ENCODE measurements around the gene RHOT2.

The RHOT2 gene

DNA sequence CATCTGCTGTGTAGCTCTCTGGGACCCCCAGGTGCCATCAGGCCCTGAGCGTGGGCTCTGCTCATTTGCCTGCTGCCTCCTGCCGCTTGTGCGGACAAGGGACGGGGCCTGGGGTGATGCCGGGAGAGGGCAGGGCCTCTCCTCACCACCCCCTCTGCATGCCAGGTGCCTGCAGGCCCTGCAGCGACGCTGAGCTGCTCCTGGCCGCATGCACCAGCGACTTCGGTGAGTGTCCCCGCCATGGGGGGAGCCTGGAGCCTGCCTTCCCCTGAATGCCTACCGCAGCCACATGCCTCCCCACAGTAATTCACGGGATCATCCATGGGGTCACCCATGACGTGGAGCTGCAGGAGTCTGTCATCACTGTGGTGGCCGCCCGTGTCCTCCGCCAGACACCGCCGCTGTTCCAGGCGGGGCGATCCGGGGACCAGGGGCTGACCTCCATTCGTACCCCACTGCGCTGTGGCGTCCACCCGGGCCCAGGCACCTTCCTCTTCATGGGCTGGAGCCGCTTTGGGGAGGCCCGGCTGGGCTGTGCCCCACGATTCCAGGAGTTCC is 48.9 kb downstream of the RHOT2 start:
- no peak for DNase-seq

DNA sequence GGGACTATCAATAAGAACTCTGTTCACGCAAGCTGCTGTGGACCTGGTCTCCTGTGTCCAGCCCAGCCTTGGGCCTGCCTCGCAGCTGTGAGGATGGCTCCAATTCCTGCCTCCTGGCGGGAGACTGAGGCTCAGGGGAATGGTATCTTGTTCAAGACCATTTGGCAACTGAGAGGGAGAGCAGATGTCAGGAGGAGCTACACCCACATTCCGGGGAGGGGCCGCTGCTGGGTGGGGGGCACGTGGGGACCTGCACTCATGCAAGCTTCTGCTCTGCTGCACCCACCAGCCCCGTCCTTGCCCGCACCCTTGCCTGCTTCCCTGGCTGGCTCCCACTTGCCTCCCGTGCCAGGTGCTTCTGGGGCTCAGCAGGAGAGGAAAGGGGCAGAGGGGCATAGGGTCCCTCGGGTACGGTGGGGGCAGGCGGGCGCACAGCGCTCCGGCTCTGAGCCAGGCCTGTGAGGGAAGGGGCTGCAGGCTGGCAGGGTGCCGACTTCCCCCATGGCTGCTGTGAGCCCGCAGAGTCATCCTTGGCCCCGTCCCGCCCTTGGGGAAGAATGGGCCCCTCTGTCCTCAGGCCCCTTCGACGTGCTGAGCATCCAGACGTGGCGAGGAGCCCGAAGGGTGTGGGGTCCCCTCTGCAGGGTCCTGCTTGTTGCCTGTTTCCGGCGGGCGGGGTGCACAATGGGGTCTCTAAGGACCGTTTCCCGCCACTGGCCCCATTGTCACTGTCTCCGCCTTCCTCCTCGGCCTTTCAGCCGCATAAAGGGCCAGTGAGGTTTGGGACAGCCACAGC is 49.7 kb downstream of the RHOT2 start:
- DNase-seq, result no peak

DNA sequence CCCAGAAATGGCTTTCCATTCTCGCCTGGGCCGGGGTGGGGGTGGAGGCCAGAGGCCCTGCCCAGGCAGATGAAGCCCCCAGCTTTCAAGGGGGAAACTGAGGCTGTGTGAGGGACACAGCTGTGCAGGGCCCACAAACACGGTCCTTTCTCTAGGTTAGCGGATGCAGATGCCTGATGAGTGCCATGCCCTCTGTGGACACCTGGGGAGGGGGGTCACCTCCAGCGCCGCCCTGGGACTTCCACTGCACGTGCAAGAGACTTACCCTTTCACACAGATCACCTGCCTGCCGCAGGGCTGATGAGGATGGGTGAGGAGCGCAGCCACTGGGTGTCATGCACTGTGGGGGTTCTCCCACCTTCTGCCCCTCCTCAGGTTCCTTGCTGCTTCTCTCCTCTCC is 50.5 kb downstream of the RHOT2 start:
- DNase-seq, result no peak

DNA sequence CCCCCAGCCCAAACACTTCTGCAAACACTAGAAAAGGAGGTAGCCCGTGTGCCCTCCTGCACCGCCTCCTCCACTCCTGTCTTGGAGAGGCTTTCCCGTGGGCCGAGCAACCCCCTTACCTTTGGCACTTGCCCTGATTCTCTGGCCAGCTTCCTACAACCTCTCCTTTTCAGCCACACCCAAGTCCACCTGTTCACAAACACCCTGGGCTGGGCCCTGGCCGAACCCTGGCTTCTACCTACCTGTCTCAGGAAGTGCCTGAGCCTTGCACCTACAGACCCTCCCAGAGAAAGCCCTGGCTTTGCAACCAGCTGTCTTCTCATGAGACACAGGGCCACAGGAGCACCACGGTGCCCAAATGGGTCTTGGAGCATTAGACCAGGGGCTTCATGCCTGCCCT is 51.0 kb downstream of the RHOT2 start:
- no peak for DNase-seq

DNA sequence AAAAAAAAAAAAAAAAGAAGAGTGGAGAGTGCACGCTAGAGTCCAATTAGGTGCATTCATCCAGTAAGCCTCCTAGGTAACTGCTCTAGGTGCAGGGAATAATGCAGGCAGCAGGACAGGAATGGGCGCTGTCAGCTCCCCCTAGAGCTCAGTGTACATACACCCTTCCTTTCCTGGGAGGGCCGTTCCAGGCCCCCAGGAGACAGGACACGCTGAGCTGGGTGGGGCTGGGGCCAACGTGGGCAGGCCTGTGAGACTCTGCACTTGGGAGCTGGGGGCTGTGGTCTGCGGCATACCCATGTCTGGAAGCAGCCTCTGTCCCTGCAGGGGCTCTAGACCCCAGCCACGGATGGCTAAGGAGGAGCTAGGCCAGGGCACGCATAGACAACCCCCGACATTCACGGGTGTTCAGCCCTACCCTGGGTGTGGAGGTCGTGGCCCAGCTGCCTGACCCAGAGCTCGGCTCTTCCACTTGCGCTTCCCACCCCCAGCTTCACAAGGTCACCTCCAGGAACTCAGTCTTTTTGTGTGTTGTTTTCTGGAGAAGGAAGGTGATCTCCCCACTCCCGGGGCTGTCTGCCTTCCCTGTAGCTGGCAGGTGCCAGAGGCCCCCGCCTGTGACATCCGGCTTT is 52.0 kb downstream of the RHOT2 start:
- no peak for DNase-seq

DNA sequence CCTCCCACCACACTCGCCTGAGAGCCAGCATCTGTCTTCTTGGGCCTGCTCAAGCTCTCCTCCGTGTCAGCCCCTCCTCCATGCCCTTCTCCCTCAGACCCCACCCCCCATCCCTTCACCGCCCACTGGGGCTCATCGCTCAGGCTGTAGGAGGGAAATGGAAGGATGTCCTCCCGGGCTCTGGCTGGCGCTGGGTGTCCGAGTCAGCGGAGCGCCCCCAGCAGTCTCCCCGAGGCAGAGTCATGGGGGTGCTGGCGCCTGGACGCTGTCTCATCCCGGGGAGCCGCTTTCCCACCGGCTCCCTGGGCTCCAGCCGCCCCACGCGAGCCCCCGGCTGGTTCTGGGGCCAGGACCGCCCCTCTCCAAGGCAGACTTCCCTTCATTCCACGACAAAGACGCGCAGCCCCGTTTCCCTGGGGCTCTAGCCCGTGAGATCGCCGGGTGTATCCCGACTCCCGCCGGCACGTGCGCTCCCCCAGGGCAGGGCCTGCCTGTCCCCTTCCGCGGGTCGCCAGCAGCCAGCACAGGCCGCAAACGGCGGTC is 52.6 kb downstream of the RHOT2 start:
- no peak for DNase-seq

DNA sequence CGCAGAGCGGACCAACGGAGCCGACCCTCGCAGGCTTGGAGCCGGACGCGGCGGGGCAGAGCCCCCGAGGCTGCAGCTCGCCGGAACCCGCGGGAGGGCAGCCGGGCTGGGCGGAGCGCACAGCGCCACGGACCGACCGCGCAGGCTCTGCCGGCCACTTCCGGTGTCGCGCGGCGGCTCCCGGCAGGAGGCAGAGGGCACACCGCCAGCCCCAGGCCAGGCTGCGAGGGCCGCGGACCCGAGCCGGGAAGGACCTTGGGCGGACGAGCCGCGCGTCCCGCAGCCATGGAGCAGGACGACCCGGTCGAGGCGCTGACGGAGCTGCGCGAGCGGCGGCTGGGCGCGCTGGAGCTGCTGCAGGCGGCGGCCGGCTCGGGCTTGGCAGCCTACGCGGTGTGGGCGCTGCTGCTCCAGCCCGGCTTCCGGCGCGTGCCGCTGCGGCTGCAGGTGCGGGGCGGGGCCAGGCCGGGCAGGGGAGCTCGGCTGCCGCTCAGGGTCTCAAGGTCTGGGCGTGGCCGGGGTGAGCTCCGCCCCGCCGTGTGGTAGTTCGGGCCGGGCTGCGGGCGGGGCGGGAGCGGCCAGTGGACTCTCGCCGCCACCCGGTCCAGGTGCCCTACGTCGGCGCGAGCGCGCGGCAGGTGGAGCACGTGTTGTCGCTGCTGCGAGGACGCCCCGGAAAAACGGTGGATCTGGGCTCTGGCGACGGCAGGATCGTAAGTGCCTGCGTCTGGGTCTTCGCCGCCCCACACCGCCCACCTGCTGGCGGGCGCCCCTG is 53.2 kb downstream of the RHOT2 start, which contains the start of gene ANTKMT:
ANTKMT (plus strand) TSS at position 157 of the 775 bp plus-strand sequence; CDS start at position 286, 129 bp downstream.
- DNase-seq, result peak; percentile 50

DNA sequence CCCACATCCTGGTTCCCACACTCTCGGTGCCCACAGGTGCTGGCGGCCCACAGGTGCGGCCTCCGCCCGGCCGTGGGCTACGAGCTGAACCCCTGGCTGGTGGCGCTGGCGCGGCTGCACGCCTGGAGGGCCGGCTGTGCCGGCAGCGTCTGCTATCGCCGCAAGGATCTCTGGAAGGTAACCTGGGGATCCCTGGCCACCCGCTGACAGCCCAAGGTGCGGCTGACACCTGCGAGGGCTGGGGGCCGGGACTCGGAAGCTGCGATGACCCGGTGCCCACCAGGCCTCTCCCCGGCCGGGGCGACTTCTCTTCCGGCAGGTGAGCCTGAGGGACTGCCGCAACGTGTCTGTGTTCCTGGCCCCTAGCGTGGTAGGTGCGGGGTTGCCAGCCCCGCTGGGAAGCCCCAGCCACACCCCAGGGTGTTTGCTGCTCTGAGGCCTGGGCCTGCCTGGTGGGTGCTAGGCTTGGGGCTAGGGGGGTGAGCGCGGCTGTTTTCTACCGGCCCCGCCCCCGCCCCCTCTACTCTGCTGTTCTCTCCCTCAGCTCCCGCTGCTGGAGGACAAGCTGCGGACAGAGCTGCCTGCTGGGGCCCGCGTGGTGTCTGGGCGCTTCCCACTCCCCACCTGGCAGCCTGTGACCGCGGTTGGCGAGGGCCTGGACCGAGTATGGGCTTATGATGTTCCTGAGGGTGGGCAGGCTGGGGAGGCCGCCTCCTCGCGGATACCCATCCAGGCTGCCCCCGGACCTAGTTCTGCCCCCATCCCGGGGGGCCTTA is 54.0 kb downstream of the RHOT2 start:
- no peak for DNase-seq

DNA sequence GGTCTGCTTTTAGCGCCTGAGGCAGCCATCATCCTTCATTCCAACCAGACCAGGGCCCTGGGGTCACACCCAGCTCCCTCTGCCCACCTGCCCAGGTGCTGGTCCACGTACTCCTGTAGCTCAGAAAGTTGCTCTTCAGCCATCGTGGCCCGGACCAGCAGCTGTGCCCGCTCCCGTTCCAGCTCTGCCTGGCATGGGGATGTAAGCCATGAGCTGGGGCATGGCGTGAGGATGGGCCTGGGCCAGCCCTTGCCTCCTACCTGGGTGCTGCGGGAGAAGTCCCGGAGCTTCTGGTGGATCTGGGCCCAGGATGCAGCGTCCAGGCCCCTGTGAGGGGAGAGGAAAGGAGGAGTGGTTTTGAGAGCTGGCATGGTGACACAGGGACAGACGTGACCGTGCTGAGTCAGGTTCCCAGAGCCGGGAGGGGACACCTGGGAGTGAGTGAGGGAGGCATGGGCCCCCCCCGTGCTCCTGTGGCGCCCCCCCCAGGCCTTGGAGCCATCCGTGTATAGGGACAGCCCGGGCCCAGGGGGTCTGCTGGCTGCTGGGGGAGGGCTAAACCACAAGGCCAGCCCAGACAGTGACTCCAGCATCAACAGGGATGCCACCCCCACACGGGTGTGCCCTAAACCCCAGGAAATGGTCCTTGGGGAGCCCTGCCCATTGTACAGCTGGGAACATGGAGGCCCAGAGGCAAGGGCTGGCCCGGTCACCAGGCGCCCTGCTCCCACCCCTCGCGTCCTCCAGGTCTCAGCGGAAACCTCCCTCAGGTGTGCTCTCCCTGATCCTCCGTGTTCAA is 55.1 kb downstream of the RHOT2 start:
- DNase-seq, result no peak

DNA sequence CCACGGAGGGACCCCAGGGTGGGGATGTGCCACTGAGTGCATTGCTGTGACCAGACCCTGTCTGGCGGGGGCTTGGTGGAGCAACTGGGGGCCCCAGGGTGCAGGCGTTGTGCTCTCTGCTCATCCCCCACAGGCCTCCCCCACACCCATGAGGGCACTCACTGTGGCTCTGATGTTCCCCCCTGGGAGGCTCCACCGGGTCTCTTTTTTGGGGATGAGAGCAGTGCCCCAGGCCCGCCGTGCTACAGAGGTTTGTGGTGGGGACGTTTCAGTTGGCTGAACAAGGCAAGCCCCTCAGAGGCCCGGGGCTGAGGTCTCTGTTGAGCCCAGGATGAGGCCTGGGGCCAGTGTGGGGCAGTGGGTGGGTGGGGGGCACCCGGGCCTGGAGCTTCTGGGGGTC is 55.8 kb downstream of the RHOT2 start:
- DNase-seq, result no peak

Data from activated CD4-positive, alpha-beta T cell treated with anti-CD3 and anti-CD28 coated beads for 1 hour (primary cell).